ENCODE measurements around the gene ATXN7.

The ATXN7 gene

GRCh38 chr3:63864965-63865327, 1.3 kb downstream of the ATXN7 start:
- WGBS (ENCODE audit: extremely low coverage, insufficient coverage, low lambda C conversion rate): no CpG with 5 or more reads among the region's 3 CpGs
- no peak for DNase-seq
- Histone ChIP-seq H2AK5ac (ENCODE audit: low read length) (no peak overlapping the region), H3K56ac (ENCODE audit: low read length) (peak overlapping the region; percentile 91), H3K36me3 (ENCODE audit: control insufficient read depth, insufficient read depth, low read length) (no peaks in the 10 kb centered on the region), H3K9ac (ENCODE audit: low read length) (peak overlapping the region; percentile 91), H3K18ac (ENCODE audit: low read length) (no peak overlapping the region), H2BK5ac (ENCODE audit: low read length) (no peak overlapping the region), H3K27me3 (ENCODE audit: insufficient read depth, low read length, poor library complexity) (no peaks in the 10 kb centered on the region), H3K4me1 (ENCODE audit: control insufficient read depth, low read depth, low read length) (peaks cover 8% of the 10 kb centered on the region), H4K8ac (ENCODE audit: low read depth, low read length) (no peak overlapping the region), H2BK120ac (ENCODE audit: low read depth, low read length) (no peak overlapping the region), H3K79me2 (ENCODE audit: control insufficient read depth, insufficient read depth, low read length) (peaks cover 50% of the 10 kb centered on the region), H2BK15ac (replicated peaks; ENCODE audit: low read depth) (no peak overlapping the region), H3K23ac (ENCODE audit: low read length) (no peak overlapping the region), H3K79me1 (ENCODE audit: low read length) (peaks cover 14% of the 10 kb centered on the region), H3K4me2 (ENCODE audit: low read length) (peak overlapping the region; percentile 47), H4K5ac (ENCODE audit: low read length) (no peak overlapping the region), H3K4ac (ENCODE audit: low read depth, low read length) (no peak overlapping the region), H3K4me3 (ENCODE audit: low read length) (peak overlapping the region; percentile 80), H3K27ac (ENCODE audit: low read depth, low read length) (no peak overlapping the region)

- no CpG with 5 or more reads among the region's 1 CpG for WGBS (ENCODE audit: extremely low coverage, insufficient coverage, low lambda C conversion rate)
Measured at GRCh38 chr3:63867225-63867624, 3.6 kb downstream of the ATXN7 start.

DNA sequence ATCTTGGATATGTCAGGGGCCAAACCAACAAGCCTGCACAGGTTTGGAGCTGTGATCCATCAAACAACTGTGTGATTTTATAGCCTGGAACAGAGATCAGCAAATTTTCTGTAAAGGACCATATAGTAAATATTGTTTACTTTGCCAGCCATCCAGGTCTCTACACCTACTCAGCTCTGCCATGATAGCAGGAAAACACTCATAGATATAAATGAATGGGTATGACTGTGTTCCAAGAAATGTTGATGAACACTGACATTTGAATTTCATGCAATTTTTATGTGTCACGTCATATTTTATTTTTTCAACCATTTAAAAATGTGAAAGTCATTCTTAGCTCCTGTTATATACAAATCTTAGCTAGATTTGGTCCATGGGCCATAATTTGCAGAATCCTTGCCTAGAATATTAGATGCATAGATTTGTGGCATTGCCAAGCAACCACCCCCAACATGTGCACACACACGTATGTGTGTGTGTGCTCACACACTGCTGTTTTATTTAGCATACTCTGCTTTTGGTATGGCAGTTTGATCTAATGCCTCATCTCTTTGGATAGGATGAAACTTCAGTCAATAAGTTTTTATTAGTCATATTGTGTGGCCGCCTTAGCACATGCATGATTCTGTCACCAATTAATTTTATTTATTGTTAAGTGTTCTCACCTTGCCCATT, 6.4 kb downstream of the ATXN7 start:
- Histone ChIP-seq H3K9ac (ENCODE audit: low read length) (no peak overlapping the region), H3K27me3 (ENCODE audit: insufficient read depth, low read length, poor library complexity) (no peaks in the 10 kb centered on the region), H3K36me3 (ENCODE audit: control insufficient read depth, insufficient read depth, low read length) (no peaks in the 10 kb centered on the region), H3K4me2 (ENCODE audit: low read length) (no peak overlapping the region), H3K4ac (ENCODE audit: low read depth, low read length) (no peak overlapping the region), H2AK5ac (ENCODE audit: low read length) (no peak overlapping the region), H3K79me1 (ENCODE audit: low read length) (peaks cover 16% of the 10 kb centered on the region), H3K18ac (ENCODE audit: low read length) (no peak overlapping the region), H3K27ac (ENCODE audit: low read depth, low read length) (no peak overlapping the region), H4K5ac (ENCODE audit: low read length) (no peak overlapping the region), H3K4me1 (ENCODE audit: control insufficient read depth, low read depth, low read length) (peaks cover 3% of the 10 kb centered on the region), H2BK120ac (ENCODE audit: low read depth, low read length) (no peak overlapping the region), H4K8ac (ENCODE audit: low read depth, low read length) (no peak overlapping the region), H2BK5ac (ENCODE audit: low read length) (no peak overlapping the region), H3K4me3 (ENCODE audit: low read length) (no peak overlapping the region), H3K23ac (ENCODE audit: low read length) (no peak overlapping the region), H3K79me2 (ENCODE audit: control insufficient read depth, insufficient read depth, low read length) (peaks cover 32% of the 10 kb centered on the region), H2BK15ac (replicated peaks; ENCODE audit: low read depth) (no peak overlapping the region), H3K56ac (ENCODE audit: low read length) (no peak overlapping the region)
- no CpG with 5 or more reads among the region's 3 CpGs for WGBS (ENCODE audit: extremely low coverage, insufficient coverage, low lambda C conversion rate)
- no peak for DNase-seq

More at GRCh38 chr3:63867225-63867624, 3.6 kb downstream of the ATXN7 start:
- H3K79me1 ChIP-seq (ENCODE audit: low read length): peaks cover 8% of the 10 kb centered on the region
- H2AK5ac ChIP-seq (ENCODE audit: low read length): no peak overlapping the region
- peaks cover 5% of the 10 kb centered on the region for H3K4me1 ChIP-seq (ENCODE audit: control insufficient read depth, low read depth, low read length)
- no peak for DNase-seq
- no peak overlapping the region for H2BK120ac ChIP-seq (ENCODE audit: low read depth, low read length)
- no peak overlapping the region for H4K8ac ChIP-seq (ENCODE audit: low read depth, low read length)
- H4K5ac ChIP-seq (ENCODE audit: low read length): no peak overlapping the region
- no peak overlapping the region for H2BK5ac ChIP-seq (ENCODE audit: low read length)
- no peak overlapping the region for H3K18ac ChIP-seq (ENCODE audit: low read length)
- peaks cover 37% of the 10 kb centered on the region for H3K79me2 ChIP-seq (ENCODE audit: control insufficient read depth, insufficient read depth, low read length)
- no peak overlapping the region for H3K56ac ChIP-seq (ENCODE audit: low read length)
- H3K4me3 ChIP-seq (ENCODE audit: low read length): no peak overlapping the region
- no peaks in the 10 kb centered on the region for H3K27me3 ChIP-seq (ENCODE audit: insufficient read depth, low read length, poor library complexity)
- no peak overlapping the region for H2BK15ac ChIP-seq (replicated peaks; ENCODE audit: low read depth)
- no peak overlapping the region for H3K9ac ChIP-seq (ENCODE audit: low read length)
- H3K27ac ChIP-seq (ENCODE audit: low read depth, low read length): no peak overlapping the region
- no peak overlapping the region for H3K4me2 ChIP-seq (ENCODE audit: low read length)
- no peak overlapping the region for H3K4ac ChIP-seq (ENCODE audit: low read depth, low read length)
- no peaks in the 10 kb centered on the region for H3K36me3 ChIP-seq (ENCODE audit: control insufficient read depth, insufficient read depth, low read length)
- no peak overlapping the region for H3K23ac ChIP-seq (ENCODE audit: low read length)

DNA sequence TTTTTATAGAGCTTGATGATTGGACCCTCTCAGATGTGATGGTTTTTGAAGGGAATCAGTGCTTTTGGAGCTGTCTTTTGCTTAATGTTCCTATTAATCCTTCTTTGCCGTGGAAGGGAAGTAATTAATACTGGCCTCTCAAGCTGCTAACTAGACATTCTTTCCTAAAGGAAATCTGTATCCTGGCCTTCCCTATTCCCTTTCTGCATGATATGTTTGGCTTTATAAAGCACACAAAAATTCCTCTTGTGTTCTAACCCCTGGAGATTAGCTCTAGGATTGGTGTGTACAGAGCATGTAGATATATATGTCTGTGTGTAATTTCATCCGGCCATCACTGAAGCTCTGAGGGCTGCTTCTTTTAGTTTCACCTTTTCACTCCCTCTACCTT, 6.9 kb downstream of the ATXN7 start:
- Histone ChIP-seq H3K4me3 (ENCODE audit: low read length) (no peak overlapping the region), H2AK5ac (ENCODE audit: low read length) (no peak overlapping the region), H2BK120ac (ENCODE audit: low read depth, low read length) (no peak overlapping the region), H3K79me1 (ENCODE audit: low read length) (peaks cover 19% of the 10 kb centered on the region), H4K5ac (ENCODE audit: low read length) (no peak overlapping the region), H3K4ac (ENCODE audit: low read depth, low read length) (no peak overlapping the region), H3K9ac (ENCODE audit: low read length) (no peak overlapping the region), H3K18ac (ENCODE audit: low read length) (no peak overlapping the region), H3K4me1 (ENCODE audit: control insufficient read depth, low read depth, low read length) (peaks cover 3% of the 10 kb centered on the region), H3K27me3 (ENCODE audit: insufficient read depth, low read length, poor library complexity) (no peaks in the 10 kb centered on the region), H4K8ac (ENCODE audit: low read depth, low read length) (no peak overlapping the region), H2BK5ac (ENCODE audit: low read length) (no peak overlapping the region), H3K56ac (ENCODE audit: low read length) (no peak overlapping the region), H3K36me3 (ENCODE audit: control insufficient read depth, insufficient read depth, low read length) (no peaks in the 10 kb centered on the region), H3K27ac (ENCODE audit: low read depth, low read length) (no peak overlapping the region), H3K23ac (ENCODE audit: low read length) (no peak overlapping the region), H3K4me2 (ENCODE audit: low read length) (no peak overlapping the region), H3K79me2 (ENCODE audit: control insufficient read depth, insufficient read depth, low read length) (peaks cover 30% of the 10 kb centered on the region), H2BK15ac (replicated peaks; ENCODE audit: low read depth) (no peak overlapping the region)
- WGBS (ENCODE audit: extremely low coverage, insufficient coverage, low lambda C conversion rate): no CpG with 5 or more reads among the region's 2 CpGs
- no peak for DNase-seq

DNA sequence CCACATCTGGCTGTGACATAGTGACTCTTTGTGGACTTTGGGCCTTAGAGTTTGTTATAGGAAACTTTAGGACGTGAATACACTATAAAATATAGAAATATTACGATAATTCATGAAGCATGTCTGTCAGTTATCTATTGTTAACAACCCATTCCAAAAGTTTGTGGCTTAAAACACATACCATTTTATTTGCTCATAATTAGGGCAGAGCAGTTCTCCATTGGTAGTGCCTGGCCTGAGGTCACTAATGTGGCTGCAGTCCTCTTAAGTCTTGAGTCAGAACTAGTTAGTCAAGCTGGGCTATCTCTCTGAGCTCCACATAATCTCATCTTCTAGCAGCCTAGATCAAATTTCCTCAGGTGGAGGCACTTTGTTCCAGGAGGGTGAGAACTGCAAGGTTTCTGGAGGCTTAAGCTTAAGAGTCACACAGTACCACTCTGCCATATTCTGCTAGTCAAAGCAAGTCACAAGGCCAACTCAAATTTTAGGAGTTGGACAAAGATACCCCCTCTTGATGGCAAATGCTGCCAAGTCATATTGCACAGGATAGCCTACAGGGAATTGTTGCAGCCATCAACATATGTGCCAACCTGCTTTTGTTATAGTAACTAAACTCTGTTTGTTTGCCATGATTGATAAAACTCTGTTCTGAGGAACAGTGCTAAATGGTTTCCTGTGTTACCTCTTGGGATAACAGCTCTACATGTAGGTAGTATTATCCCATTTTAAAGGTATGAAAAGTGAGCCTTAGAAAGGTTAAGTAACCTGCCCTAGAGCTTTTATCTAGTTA, 8.7 kb downstream of the ATXN7 start:
- Histone ChIP-seq H3K4me1 (ENCODE audit: control insufficient read depth, low read depth, low read length) (peaks cover 3% of the 10 kb centered on the region), H3K36me3 (ENCODE audit: control insufficient read depth, insufficient read depth, low read length) (no peaks in the 10 kb centered on the region), H2AK5ac (ENCODE audit: low read length) (no peak overlapping the region), H2BK15ac (replicated peaks; ENCODE audit: low read depth) (no peak overlapping the region), H3K4me3 (ENCODE audit: low read length) (no peak overlapping the region), H3K9ac (ENCODE audit: low read length) (no peak overlapping the region), H3K4ac (ENCODE audit: low read depth, low read length) (no peak overlapping the region), H3K56ac (ENCODE audit: low read length) (no peak overlapping the region), H3K27me3 (ENCODE audit: insufficient read depth, low read length, poor library complexity) (no peaks in the 10 kb centered on the region), H2BK5ac (ENCODE audit: low read length) (no peak overlapping the region), H3K23ac (ENCODE audit: low read length) (no peak overlapping the region), H4K8ac (ENCODE audit: low read depth, low read length) (no peak overlapping the region), H3K18ac (ENCODE audit: low read length) (no peak overlapping the region), H3K79me1 (ENCODE audit: low read length) (peaks cover 21% of the 10 kb centered on the region), H2BK120ac (ENCODE audit: low read depth, low read length) (no peak overlapping the region), H4K5ac (ENCODE audit: low read length) (no peak overlapping the region), H3K4me2 (ENCODE audit: low read length) (no peak overlapping the region), H3K27ac (ENCODE audit: low read depth, low read length) (no peak overlapping the region), H3K79me2 (ENCODE audit: control insufficient read depth, insufficient read depth, low read length) (peaks cover 29% of the 10 kb centered on the region)
- WGBS (ENCODE audit: extremely low coverage, insufficient coverage, low lambda C conversion rate): no CpG with 5 or more reads among the region's 2 CpGs
- peak; percentile 79 for DNase-seq

All from mesendoderm (in vitro differentiated cells).